Limb (tissue), 2 donors: ENCODE data around the gene TTC21B.
"Not testable (repeated sequence)": the region's sequence is repeated elsewhere in the genome, so short reads cannot be mapped to it uniquely, and the experiment has no call there.

Source experiments
- DNase-seq, 2 donors: peaks; one replicate each; pipeline ENCODE4 v3.0.0-alpha.2; 2016; ENCODE audit errors: extremely low spot score in 2 of 2

The TTC21B gene

GRCh38 chr2:165888171-165888570 lies 65.4 kb downstream of the TTC21B start:
- no peak for DNase-seq

- no peak for DNase-seq
Observed at GRCh38 chr2:165886487-165887146, 67.0 kb downstream of the TTC21B start.

- no peak for DNase-seq
Observed at GRCh38 chr2:165877565-165878550, 75.7 kb downstream of the TTC21B start.

- no peak for DNase-seq
Observed at GRCh38 chr2:165876712-165877111, 76.9 kb downstream of the TTC21B start.

GRCh38 chr2:165876269-165876668 lies 77.3 kb downstream of the TTC21B start:
- DNase-seq, result no peak

GRCh38 chr2:165874445-165875039 lies 79.0 kb downstream of the TTC21B start:
- DNase-seq, result peak in 1 of 2 donors; percentile 81

GRCh38 chr2:165872101-165872791 lies 81.3 kb downstream of the TTC21B start:
- no peak for DNase-seq

GRCh38 chr2:165871025-165871424 lies 82.6 kb downstream of the TTC21B start:
- no peak for DNase-seq

- no peak for DNase-seq
Observed at GRCh38 chr2:165870346-165870745, 83.2 kb downstream of the TTC21B start.

- DNase-seq, result peak in 1 of 2 donors; percentile 51
Observed at GRCh38 chr2:165868211-165868610, 85.4 kb downstream of the TTC21B start.

- DNase-seq, result no peak
Observed at GRCh38 chr2:165864296-165864695, 89.3 kb downstream of the TTC21B start.

- peak in 1 of 2 donors; percentile 52 for DNase-seq
Observed at GRCh38 chr2:165863810-165864261, 89.7 kb downstream of the TTC21B start.

- not testable (repeated sequence) for DNase-seq
Observed at GRCh38 chr2:165861083-165861482, 92.5 kb downstream of the TTC21B start.

- not testable (repeated sequence) for DNase-seq
Observed at GRCh38 chr2:165859723-165860122, 93.9 kb downstream of the TTC21B start.

- no peak for DNase-seq
Observed at GRCh38 chr2:165857876-165858275, 95.7 kb downstream of the TTC21B start.

GRCh38 chr2:165852394-165852793 lies 101.2 kb downstream of the TTC21B start:
- no peak for DNase-seq

- DNase-seq, result no peak
Observed at GRCh38 chr2:165847001-165847400, 106.6 kb downstream of the TTC21B start.

GRCh38 chr2:165846056-165846455 lies 107.5 kb downstream of the TTC21B start:
- no peak for DNase-seq

GRCh38 chr2:165844216-165844615 lies 109.4 kb downstream of the TTC21B start:
- no peak for DNase-seq

GRCh38 chr2:165843351-165843750 lies 110.2 kb downstream of the TTC21B start:
- no peak for DNase-seq

- no peak for DNase-seq
Observed at GRCh38 chr2:165840333-165840958, 113.1 kb downstream of the TTC21B start.
